H1 (cell line): Measurements from ENCODE around the gene AURKAIP1. TPM values are rescaled to one million over a fixed set of nuclear protein-coding genes. Genes with fewer than 3 reads are reported as not detected.

Experiments
- CBX5 ChIP-seq: fragments of 300-800, 300-1000 bp; sonication (generic); IDR thresholded peaks from 2 replicates; pipeline ENCODE4 v1.7.1; 2016; ENCODE audit warnings: antibody characterized with exemption, low read length, low read depth
- KDM4A ChIP-seq: IDR thresholded peaks from one replicate; pipeline ENCODE4 v1.7.1; 2012; ENCODE audit warnings: low read depth, mild to moderate bottlenecking, moderate library complexity, low read length, inconsistent platforms; ENCODE audit not compliant: severe bottlenecking
- RAD21 ChIP-seq, 2 experiments: IDR thresholded peaks in 1 of 2; conservative IDR thresholded peaks in 1 of 2; 2 replicates each; pipeline ENCODE4 v1.6.1; 2011; ENCODE audit warnings: low read depth in 2 of 2, low read length in 2 of 2, improper control_type of control experiment in 1 of 2, inconsistent platforms in 1 of 2, mild to moderate bottlenecking in 1 of 2, moderate library complexity in 1 of 2
- RFX5 ChIP-seq: IDR thresholded peaks from 2 replicates; pipeline ENCODE4 v1.6.1; 2011; ENCODE audit warnings: low read depth, low read length, improper control_type of control experiment, borderline replicate concordance
- SRF ChIP-seq: IDR thresholded peaks from 2 replicates; pipeline ENCODE4 v1.6.1; 2011; ENCODE audit warnings: mild to moderate bottlenecking, low read depth, low read length, moderate library complexity
- polyA plus RNA-seq, 7 experiments: library from polyadenylated mRNA; depleted of rRNA in 3 of 7; stranded (reverse) in 5 of 7; unstranded in 2 of 7; fragments of >200 nt in 5 of 7; fragments of 200-250 nt in 2 of 7; gene quantifications; 1 replicate in 5 of 7; 2 replicates in 1 of 7; 4 replicates in 1 of 7; pipeline versions ENCODE4 v1.2.1 to v1.2.3, GENCODE V29; 2011 to 2013; ENCODE audit warnings: missing spikeins in 2 of 7, mixed read lengths in 2 of 7
- total RNA-seq: library from RNA; stranded (reverse); fragmentation: NEBNext Ultra II Directional; extraction: Animal tissue kit (Norgen Biotek cat#: 25700); gene quantifications from 2 replicates; pipeline ENCODE4 v1.2.1, GENCODE V29; 2021

The AURKAIP1 gene
- total and polyA plus RNA-seq, 2 of the 8 experiments (the other 6 are each of a cell fraction or from before 2014, with no cell fraction given): 87.8 to 194 TPM

DNA sequence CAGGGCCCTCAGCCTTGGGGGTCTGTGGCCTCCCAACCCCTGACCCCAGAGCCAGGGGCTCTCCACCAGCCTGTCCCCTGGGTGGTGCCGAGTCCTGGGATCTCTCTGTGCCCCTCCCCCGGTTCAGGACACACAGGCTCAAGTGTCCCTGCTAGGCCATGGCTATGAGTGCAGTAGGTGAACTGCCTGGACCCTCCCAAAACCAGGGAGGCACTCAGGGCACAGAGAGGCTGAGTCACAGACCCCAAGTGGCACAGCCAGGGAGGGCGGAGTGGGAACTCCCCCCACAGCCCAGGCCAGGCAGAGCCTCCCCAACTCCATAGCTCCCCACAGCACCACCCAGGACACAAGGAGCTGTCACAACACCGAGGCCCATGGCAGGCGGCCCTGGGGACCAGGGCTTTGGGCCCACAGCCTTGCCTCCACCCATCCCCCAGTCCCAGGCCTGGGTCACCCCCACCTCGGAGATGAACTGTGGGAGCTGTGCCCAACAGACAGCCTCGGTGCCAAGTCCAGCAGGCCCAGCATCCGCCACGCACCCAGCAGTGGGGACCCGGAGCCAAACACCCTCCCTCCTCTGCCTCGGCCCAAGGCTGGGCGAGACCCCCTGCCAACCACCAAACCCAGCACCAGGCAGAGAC is 29.0 kb downstream of the AURKAIP1 start (continued):
- TF ChIP-seq RAD21 (IDR thresholded peaks at IDR 0.05 in 1 of 2, conservative IDR thresholded peaks at IDR 0.05 in 1 of 2; ENCODE audit: low read depth in 2 of 2, low read length in 2 of 2) (no peak), KDM4A (no peak), RFX5 (no peak), CBX5 (no peak), SRF (no peak)
